Prostate gland (tissue), 2 donors: ENCODE results near the gene SPDYE17. TPM values are rescaled to one million over a fixed set of nuclear protein-coding genes. Genes with fewer than 3 reads are reported as not detected.
"Not testable (repeated sequence)": the region's sequence is repeated elsewhere in the genome, so short reads cannot be mapped to it uniquely, and the experiment has no call there.

Experiments used
- DNase-seq: peaks from one replicate; pipeline ENCODE4 v3.0.0-alpha.2; 2019; ENCODE audit warnings: low spot score
- H3K27ac ChIP-seq, 2 donors: fragments of 200-600 bp; sonication (generic); 2 replicates each; pipeline ENCODE4 v1.5.1; 2017 to 2019
- H3K27me3 ChIP-seq: fragments of 200-600 bp; sonication (generic); replicated peaks from 2 replicates; pipeline ENCODE4 v1.5.1; 2019; ENCODE audit not compliant: insufficient read depth
- H3K36me3 ChIP-seq, 2 donors: fragments of 200-600 bp; sonication (generic); 1 replicate in 1 of 2; 2 replicates in 1 of 2; pipeline versions ENCODE4 v1.5.1 to v1.8.1; 2017 to 2019
- H3K4me1 ChIP-seq: fragments of 200-600 bp; sonication (generic); replicated peaks from 2 replicates; pipeline ENCODE4 v1.5.1; 2019
- H3K4me3 ChIP-seq, 2 donors: fragments of 200-600 bp; sonication (generic); 2 replicates each; pipeline ENCODE4 v1.5.1; 2017 to 2019
- H3K9me3 ChIP-seq: fragments of 200-600 bp; sonication (generic); 2 replicates; pipeline ENCODE4 v1.5.1; 2017
- POLR2AphosphoS5 ChIP-seq: sonication (generic); formaldehyde crosslinking; IDR thresholded peaks from one replicate; pipeline ENCODE4 v1.6.1; 2017; ENCODE audit warnings: antibody characterized with exemption
- WGBS: methylation state at CpG from one replicate; pipeline ENCODE4 v1.1.5; 2018; 5-methylcytosine and 5-hydroxymethylcytosine counted together
- intact Hi-C: fragments of 100-400 bp; cut with DNase I; formaldehyde crosslinking; loops from one replicate; pipeline ENCODE4 v1.14.2; 2022
- total RNA-seq, 2 donors: library from RNA; depleted of rRNA; stranded (reverse); fragments of >200 nt; gene quantifications; one replicate each; pipeline ENCODE4 v1.1.0, GENCODE V29; 2016

SPDYE17 gene
- total RNA-seq, 2 donors from 2014 or later: not detected

- H3K27me3 ChIP-seq, H3K4me1 ChIP-seq, intact Hi-C loops, H3K4me3 ChIP-seq, H3K9me3 ChIP-seq, H3K36me3 ChIP-seq: not testable (repeated sequence)
- TF ChIP-seq POLR2AphosphoS5: peak; percentile 68
- WGBS: 14% methylated on average over 10 of the region's 10 CpGs
- peak; percentile 92 for DNase-seq
- H3K27ac ChIP-seq: peak overlapping the region in 1 of 2 donors; percentile 36
These were observed 24.2 kb downstream of the SPDYE17 start for GRCh38 chr7:77008000-77008399.

GRCh38 chr7:77006127-77007110 lies 25.7 kb downstream of the SPDYE17 start:
- H3K36me3 ChIP-seq, H3K27ac ChIP-seq, DNase-seq, H3K27me3 ChIP-seq, H3K4me1 ChIP-seq, H3K4me3 ChIP-seq, H3K9me3 ChIP-seq, intact Hi-C loops: not testable (repeated sequence)
- WGBS: 87% methylated on average over 9 of the region's 22 CpGs

GRCh38 chr7:77005461-77006057 lies 26.6 kb downstream of the SPDYE17 start:
- 91% methylated on average over 12 of the region's 27 CpGs for WGBS
- DNase-seq, H3K36me3 ChIP-seq, H3K27me3 ChIP-seq, H3K9me3 ChIP-seq, H3K4me3 ChIP-seq, H3K27ac ChIP-seq, intact Hi-C loops, H3K4me1 ChIP-seq: not testable (repeated sequence)

- DNase-seq, intact Hi-C loops, H3K27me3 ChIP-seq, H3K27ac ChIP-seq, H3K36me3 ChIP-seq, H3K4me3 ChIP-seq, H3K9me3 ChIP-seq, H3K4me1 ChIP-seq: not testable (repeated sequence)
- WGBS: no CpG with 5 or more reads among the region's 18 CpGs
These were observed 28.0 kb downstream of the SPDYE17 start for GRCh38 chr7:77004151-77004550.

GRCh38 chr7:77003241-77003640 lies 28.9 kb downstream of the SPDYE17 start:
- DNase-seq, H3K4me1 ChIP-seq, H3K36me3 ChIP-seq, intact Hi-C loops, H3K9me3 ChIP-seq, H3K27ac ChIP-seq, H3K4me3 ChIP-seq, H3K27me3 ChIP-seq: not testable (repeated sequence)
- WGBS: 95% methylated on average over 7 of the region's 10 CpGs

GRCh38 chr7:77002678-77003233 lies 29.4 kb downstream of the SPDYE17 start:
- H3K9me3 ChIP-seq, intact Hi-C loops, H3K4me3 ChIP-seq, H3K27me3 ChIP-seq, DNase-seq, H3K4me1 ChIP-seq, H3K27ac ChIP-seq, H3K36me3 ChIP-seq: not testable (repeated sequence)
- WGBS: 96% methylated on average over 15 of the region's 21 CpGs

- H3K4me1 ChIP-seq, H3K9me3 ChIP-seq, H3K36me3 ChIP-seq, H3K27me3 ChIP-seq, H3K4me3 ChIP-seq, intact Hi-C loops, DNase-seq, H3K27ac ChIP-seq: not testable (repeated sequence)
- 64% methylated on average over 12 of the region's 15 CpGs for WGBS
These were observed 30.1 kb downstream of the SPDYE17 start for GRCh38 chr7:77002104-77002503.

- DNase-seq, H3K4me1 ChIP-seq, H3K36me3 ChIP-seq, H3K9me3 ChIP-seq, intact Hi-C loops, H3K4me3 ChIP-seq, H3K27me3 ChIP-seq, H3K27ac ChIP-seq: not testable (repeated sequence)
- 92% methylated on average over 9 of the region's 37 CpGs for WGBS
These were observed 32.6 kb downstream of the SPDYE17 start for GRCh38 chr7:76999474-77000107.

- H3K9me3 ChIP-seq, DNase-seq, H3K27ac ChIP-seq, H3K4me1 ChIP-seq, H3K36me3 ChIP-seq, H3K4me3 ChIP-seq, H3K27me3 ChIP-seq, intact Hi-C loops: not testable (repeated sequence)
- 64% methylated on average over 9 of the region's 11 CpGs for WGBS
These were observed 33.3 kb downstream of the SPDYE17 start for GRCh38 chr7:76998764-76999450.
